WTC11 (cell line): Measurements from ENCODE around the gene CD82. TPM values are rescaled to one million over a fixed set of nuclear protein-coding genes. Genes with fewer than 3 reads are reported as not detected.
"Not testable (repeated sequence)": the region's sequence is repeated elsewhere in the genome, so short reads cannot be mapped to it uniquely, and the experiment has no call there.

Experiments
- ATAC-seq: fragments of 200-7000 bp; cut with Tn5 transposase; 2 replicates; pipeline ENCODE4 v1.10.0; 2021; ENCODE audit warnings: mild to moderate bottlenecking, moderate library complexity
- CTCF ChIA-PET: fragments of 300-600 bp; sonication (Branson Sonifier 250); formaldehyde crosslinking; loops from one replicate; lab custom pipeline; 2021; ENCODE audit warnings: antibody characterized with exemption; lab: Charles Lee
- POLR2A ChIA-PET: fragments of 350-600 bp; sonication (Branson Sonifier 250); formaldehyde crosslinking; loops from one replicate; lab custom pipeline; 2021; ENCODE audit warnings: antibody characterized with exemption; lab: Charles Lee
- DNase-seq: peaks from one replicate; pipeline ENCODE4 v3.0.0; 2021; ENCODE audit warnings: low spot score
- H3K27ac Mint-ChIP-seq: 2 replicates; pipeline ENCODE4 v1.8.0; 2021; ENCODE audit warnings: mixed read lengths
- H3K27me3 Mint-ChIP-seq: 2 replicates; pipeline ENCODE4 v1.8.0; 2021; ENCODE audit warnings: low read depth, mild to moderate bottlenecking, moderate library complexity, mixed read lengths
- H3K36me3 Mint-ChIP-seq: 2 replicates; pipeline ENCODE4 v1.8.0; 2021; ENCODE audit warnings: mixed read lengths
- H3K4me1 Mint-ChIP-seq: 2 replicates; pipeline ENCODE4 v1.8.0; 2022; ENCODE audit warnings: mixed read lengths
- H3K4me3 Mint-ChIP-seq: 2 replicates; pipeline ENCODE4 v1.8.0; 2021; ENCODE audit warnings: mild to moderate bottlenecking, moderate library complexity, mixed read lengths
- H3K9me3 Mint-ChIP-seq: 2 replicates; pipeline ENCODE4 v1.8.0; 2021; ENCODE audit warnings: mixed read lengths
- AFF4 ChIP-seq: sonication (generic); formaldehyde crosslinking; IDR thresholded peaks from 2 replicates; pipeline ENCODE4 v1.8.1; 2023; ENCODE audit warnings: mild to moderate bottlenecking, missing genetic modification reagents, borderline replicate concordance
- ATF2 ChIP-seq: sonication (generic); formaldehyde crosslinking; IDR thresholded peaks from 2 replicates; pipeline ENCODE4 v1.8.1; 2022; ENCODE audit warnings: low read depth, missing genetic modification reagents, borderline replicate concordance
- CBFB ChIP-seq: sonication (generic); formaldehyde crosslinking; IDR thresholded peaks from 2 replicates; pipeline ENCODE4 v1.8.1; 2022; ENCODE audit warnings: mild to moderate bottlenecking, low read depth, missing genetic modification reagents
- ESRRA ChIP-seq: sonication (generic); formaldehyde crosslinking; IDR thresholded peaks from 2 replicates; pipeline ENCODE4 v1.8.1; 2022; ENCODE audit warnings: mild to moderate bottlenecking, missing genetic modification reagents, borderline replicate concordance
- GTF2I ChIP-seq: fragments of 250-450 bp; sonication (Bioruptor Pico); conservative IDR thresholded peaks from 2 replicates; pipeline ENCODE4 v1.4.0; 2021; ENCODE audit warnings: mild to moderate bottlenecking
- HMGXB4 ChIP-seq: sonication (generic); formaldehyde crosslinking; IDR thresholded peaks from 2 replicates; pipeline ENCODE4 v1.8.1; 2023; ENCODE audit warnings: mild to moderate bottlenecking, moderate library complexity, missing genetic modification reagents
- STAT6 ChIP-seq: sonication (generic); formaldehyde crosslinking; conservative IDR thresholded peaks from 2 replicates; pipeline ENCODE4 v1.8.1; 2023; ENCODE audit warnings: mild to moderate bottlenecking, low read depth, missing genetic modification reagents, moderate library complexity
- TEAD1 ChIP-seq: sonication (generic); formaldehyde crosslinking; IDR thresholded peaks from 2 replicates; pipeline ENCODE4 v1.8.0; 2022; ENCODE audit warnings: mild to moderate bottlenecking, missing genetic modification reagents
- USF1 ChIP-seq: sonication (generic); formaldehyde crosslinking; IDR thresholded peaks from 2 replicates; pipeline ENCODE4 v1.8.0; 2022; ENCODE audit warnings: mild to moderate bottlenecking, missing genetic modification reagents
- ZBTB21 ChIP-seq: sonication (generic); formaldehyde crosslinking; IDR thresholded peaks from 2 replicates; pipeline ENCODE4 v1.8.1; 2023; ENCODE audit warnings: mild to moderate bottlenecking, missing genetic modification reagents, borderline replicate concordance
- ZNF121 ChIP-seq: sonication (generic); formaldehyde crosslinking; IDR thresholded peaks from 2 replicates; pipeline ENCODE4 v1.8.0; 2023; ENCODE audit warnings: missing genetic modification reagents
- ZNF512 ChIP-seq: sonication (generic); formaldehyde crosslinking; IDR thresholded peaks from 2 replicates; pipeline ENCODE4 v1.8.1; 2022; ENCODE audit warnings: missing genetic modification reagents, borderline replicate concordance
- total RNA-seq: library from RNA; stranded (reverse); gene quantifications from 3 replicates; pipeline ENCODE4 v1.2.3, GENCODE V29; 2021

The CD82 gene
- total RNA-seq, 1 experiment from 2014 or later: 15.5 TPM

GRCh38 chr11:44548032-44548695 lies 17.3 kb upstream of the CD82 start:
- ChIA-PET POLR2A (no interaction called here), CTCF (no interaction called here)
- no peak overlapping the region for H3K27ac Mint-ChIP-seq
- H3K9me3 Mint-ChIP-seq: peaks cover 19% of the 10 kb centered on the region
- no peak for TF ChIP-seq HMGXB4
- H3K4me3 Mint-ChIP-seq: no peak overlapping the region
- no peak for DNase-seq
- no peak for ATAC-seq
- no peaks in the 10 kb centered on the region for H3K36me3 Mint-ChIP-seq
- no peaks in the 10 kb centered on the region for H3K4me1 Mint-ChIP-seq
- peaks cover 7% of the 10 kb centered on the region for H3K27me3 Mint-ChIP-seq

GRCh38 chr11:44548961-44549749 lies 16.3 kb upstream of the CD82 start:
- H3K27me3 Mint-ChIP-seq, H3K4me1 Mint-ChIP-seq, H3K27ac Mint-ChIP-seq, H3K4me3 Mint-ChIP-seq, ATAC-seq, H3K36me3 Mint-ChIP-seq, CTCF ChIA-PET, DNase-seq, POLR2A ChIA-PET: not testable (repeated sequence)
- H3K9me3 Mint-ChIP-seq: peaks cover 24% of the 10 kb centered on the region

GRCh38 chr11:44550123-44550522 lies 15.3 kb upstream of the CD82 start:
- no peak for ATAC-seq
- Mint-ChIP-seq H3K4me1 (no peaks in the 10 kb centered on the region), H3K27me3 (peaks cover 7% of the 10 kb centered on the region)
- TF ChIP-seq STAT6 (CRISPR knock-in tag): no peak
- no peak for TF ChIP-seq ZNF121
- no peak for TF ChIP-seq AFF4 (CRISPR knock-in tag)
- TF ChIP-seq ESRRA (CRISPR knock-in tag): no peak
- no peak for TF ChIP-seq ZNF512
- TF ChIP-seq GTF2I: no peak
- no peak for TF ChIP-seq TEAD1 (CRISPR knock-in tag)
- no peak for TF ChIP-seq ZBTB21 (CRISPR knock-in tag)
- no peak for TF ChIP-seq ATF2 (CRISPR knock-in tag)
- TF ChIP-seq CBFB (CRISPR knock-in tag): no peak
- no peak for TF ChIP-seq USF1
- TF ChIP-seq, all 79 proteins: peak for 0
- Mint-ChIP-seq H3K9me3 (peaks cover 24% of the 10 kb centered on the region), H3K4me3 (no peak overlapping the region), H3K27ac (no peak overlapping the region), H3K36me3 (no peaks in the 10 kb centered on the region)
- ChIA-PET CTCF (no interaction called here), POLR2A (no interaction called here)
- DNase-seq: no peak
